ENCODE results near the gene UBE2D2.
"Not testable (repeated sequence)": the region's sequence is repeated elsewhere in the genome, so short reads cannot be mapped to it uniquely, and the experiment has no call there.

Gene UBE2D2

DNA sequence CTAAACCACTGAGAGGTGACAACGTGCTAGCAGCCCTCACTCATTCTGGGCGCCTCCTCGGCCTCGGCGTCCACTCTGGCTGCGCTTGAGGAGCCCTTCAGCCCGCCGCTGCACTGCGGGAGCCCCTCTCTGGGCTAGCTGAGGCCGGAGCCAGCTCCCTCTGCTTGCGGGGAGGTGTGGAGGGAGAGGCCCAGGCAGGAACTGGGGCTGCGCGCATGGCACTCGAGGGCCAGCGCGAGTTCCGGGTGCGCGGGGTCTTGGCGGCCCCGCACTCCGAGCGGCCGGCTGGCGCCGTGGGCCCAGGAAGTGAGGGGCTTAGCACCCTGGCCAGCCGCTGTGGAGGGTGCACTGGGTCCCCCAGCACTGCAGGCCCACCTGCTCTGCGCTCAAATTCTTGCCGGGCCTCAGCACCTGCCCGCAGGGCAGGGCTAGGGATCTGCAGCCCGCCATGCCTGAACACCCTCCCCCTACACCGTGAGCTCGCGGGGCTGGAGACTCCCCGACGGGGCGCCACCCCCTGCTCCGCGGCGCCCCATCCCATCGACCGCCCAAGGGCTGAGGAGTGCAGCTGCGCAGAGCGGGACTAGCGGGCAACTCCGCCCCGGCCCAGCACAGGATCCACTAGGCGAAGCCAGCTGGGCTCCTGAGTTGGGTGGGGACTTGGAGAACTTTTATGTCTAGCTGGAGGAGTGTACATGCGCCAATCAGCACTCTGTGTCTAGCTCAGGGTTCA lies 11.8 kb upstream of the UBE2D2 start:
- DNase-seq = no peak

DNA sequence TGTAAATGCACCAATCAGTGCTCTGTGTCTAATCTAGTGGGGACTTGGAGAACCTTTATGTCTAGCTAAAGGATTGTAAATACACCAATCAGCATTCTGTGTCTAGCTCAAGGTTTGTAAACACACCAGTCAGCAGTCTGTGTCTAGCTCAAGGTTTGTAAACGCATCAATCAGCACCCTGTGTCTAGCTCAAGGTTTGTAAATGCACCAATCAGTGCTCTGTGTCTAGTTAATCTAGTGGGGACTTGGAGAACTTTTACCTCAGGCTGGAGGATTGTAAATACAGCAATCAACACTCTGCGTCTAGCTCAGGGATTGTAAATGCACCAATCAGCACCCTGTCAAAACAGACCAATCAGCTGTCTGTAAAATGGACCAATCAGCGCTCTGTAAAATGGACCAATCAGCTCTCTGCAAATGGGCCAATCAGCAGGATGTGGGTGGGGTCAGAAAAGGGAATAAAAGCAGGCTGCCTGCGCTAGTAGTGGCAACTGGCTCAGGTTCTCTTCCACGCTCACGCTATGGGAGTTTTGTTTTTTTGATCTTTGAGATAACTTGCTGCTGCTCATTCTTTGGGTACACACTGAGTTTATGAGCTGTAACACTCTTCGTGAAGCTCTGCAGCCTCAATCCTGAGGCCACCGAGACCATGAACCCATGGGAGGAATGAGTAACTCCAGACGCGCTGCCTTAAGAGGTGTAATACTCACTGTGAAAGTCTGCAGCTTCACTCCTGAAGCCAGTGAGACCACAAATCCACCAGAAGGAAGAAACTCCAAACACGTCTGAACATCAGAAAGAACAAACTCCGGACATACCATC lies 10.9 kb upstream of the UBE2D2 start:
- DNase-seq = not testable (repeated sequence)

DNA sequence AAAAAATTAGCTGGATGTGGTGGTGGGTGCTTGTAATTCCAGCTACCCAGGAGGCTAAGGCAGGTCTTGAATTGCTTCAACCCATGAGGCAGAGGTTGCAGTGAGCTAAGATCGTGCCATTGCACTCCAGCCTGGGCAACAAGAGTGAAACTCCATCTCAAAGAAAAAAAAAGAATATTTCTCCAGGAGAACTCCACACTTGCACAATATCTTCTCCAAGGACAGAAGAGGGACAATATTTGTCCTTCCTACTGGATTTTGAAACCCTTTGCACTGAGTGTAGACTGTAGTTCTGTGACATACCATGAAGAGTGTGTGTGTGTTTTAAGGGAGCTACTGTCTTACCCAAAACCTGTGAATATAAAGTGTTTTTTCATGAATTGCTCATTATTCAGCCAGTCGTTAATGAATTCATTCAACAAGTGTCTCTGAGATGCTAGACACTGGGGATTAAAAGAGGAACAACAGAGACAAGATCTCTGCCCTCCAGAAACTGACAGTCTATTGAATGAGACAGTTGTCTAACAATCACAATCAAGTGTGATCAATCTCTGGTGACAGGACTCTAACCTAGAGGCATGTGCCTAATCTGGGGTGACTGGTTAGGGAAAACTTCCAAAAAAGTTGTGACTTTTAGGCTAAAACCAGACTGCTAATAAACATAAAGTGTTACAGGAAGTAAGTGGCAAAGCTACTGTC lies 9.8 kb upstream of the UBE2D2 start:
- no peak for DNase-seq

DNA sequence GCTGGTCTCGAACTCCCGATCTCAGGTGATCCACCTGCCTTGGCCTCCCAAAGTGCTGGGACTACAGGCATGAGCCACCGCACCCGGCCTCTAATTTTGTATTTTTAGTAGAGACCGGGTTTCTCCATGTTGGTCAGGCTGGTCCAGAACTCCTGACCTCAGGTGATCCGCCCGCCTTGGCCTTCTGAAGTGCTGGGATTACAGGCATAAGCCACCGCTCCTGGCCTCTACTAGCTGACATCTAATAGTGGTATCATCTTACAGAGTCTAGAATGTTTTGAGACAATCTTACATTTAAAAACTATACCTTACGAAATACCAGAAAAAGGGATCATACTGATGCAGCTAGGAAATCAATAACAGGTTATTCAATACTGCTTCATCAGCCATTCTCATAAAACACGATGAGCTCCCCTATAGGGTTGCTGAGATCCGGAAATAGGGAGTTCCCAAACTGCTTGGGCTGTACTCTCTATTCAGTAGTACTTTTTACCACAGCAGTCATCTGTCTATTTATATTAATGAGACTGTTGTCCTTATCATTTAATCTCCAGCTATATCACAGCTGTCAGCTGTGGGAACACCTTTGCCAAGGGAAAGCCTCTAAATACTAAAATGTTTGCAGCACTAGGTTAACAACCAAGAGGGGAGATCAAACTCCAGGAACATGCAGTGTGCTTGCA lies 8.1 kb upstream of the UBE2D2 start:
- no peak for DNase-seq

DNA sequence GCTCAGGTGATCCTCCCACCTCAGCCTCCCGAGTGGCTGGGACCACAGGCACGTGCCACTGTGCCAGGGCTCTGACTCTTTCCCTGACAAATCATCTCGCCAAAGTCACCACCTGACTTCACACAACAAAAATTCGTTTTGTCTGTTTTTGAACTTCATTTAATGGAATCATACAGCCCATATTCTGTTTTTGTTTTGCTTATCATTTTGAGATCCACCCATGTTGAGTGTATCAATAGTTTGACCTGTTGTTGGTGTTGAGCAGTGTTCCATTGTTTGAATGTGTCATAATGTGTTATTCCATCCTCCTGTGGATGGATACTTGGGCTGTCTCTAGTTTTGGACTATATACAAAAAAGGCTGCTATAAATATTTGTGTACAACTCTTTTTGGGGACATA lies 6.9 kb upstream of the UBE2D2 start:
- DNase-seq = no peak

DNA sequence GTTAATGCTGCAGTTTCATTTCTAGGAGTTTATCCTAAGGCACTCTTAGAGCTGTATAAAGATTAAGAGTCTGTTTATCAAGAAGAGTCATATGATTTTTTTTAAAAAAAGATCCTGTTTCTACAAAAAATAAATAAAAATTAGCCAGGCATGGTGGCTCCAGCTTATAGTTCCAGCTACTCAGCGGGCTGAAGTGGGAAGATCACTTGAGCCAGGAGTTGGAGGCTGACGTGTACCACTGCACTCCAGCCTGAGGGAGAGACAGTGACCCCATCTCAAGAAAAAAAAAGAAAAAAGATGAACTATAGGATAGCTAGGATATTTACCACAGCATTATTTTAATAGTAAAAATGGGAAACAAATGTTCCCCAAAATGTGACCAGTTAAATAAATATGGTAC lies 3.3 kb upstream of the UBE2D2 start:
- no peak for DNase-seq

DNA sequence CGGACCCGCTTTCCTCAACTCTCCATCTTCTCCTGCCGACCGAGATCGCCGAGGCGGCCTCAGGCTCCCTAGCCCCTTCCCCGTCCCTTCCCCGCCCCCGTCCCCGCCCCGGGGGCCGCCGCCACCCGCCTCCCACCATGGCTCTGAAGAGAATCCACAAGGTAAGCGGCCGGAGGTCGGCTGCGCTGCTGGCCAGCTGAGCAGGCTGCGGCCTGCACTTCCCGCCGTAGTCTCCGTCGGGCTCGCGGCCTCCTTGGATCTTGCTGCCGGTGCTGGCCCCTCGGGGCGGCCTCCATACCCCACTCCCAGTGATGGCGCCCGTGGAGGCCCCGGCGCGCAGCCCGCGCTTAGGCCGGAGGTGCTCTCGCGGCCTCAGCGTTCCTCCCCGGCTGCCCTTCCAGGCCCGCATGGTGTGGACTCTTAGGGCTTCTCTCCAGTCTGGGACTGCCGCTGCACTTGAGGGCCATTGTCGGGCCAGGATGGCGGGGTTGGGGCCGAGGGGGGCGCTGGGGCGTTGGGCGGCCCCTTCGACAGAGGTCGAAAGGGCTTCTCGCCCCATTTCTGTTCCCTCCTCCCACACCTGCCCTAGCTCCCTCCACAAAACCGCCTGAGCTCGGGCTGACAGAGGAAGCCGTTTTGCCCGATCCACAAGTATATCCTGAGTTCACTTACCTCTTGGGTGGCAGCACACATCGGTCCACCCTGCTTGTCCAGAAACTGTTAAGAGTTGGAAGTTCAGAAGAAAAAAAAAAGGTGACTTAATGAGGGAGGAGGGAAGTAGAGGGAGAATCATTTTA lies 714 bp downstream of the UBE2D2 start:
- DNase-seq = peak; percentile 39

DNA sequence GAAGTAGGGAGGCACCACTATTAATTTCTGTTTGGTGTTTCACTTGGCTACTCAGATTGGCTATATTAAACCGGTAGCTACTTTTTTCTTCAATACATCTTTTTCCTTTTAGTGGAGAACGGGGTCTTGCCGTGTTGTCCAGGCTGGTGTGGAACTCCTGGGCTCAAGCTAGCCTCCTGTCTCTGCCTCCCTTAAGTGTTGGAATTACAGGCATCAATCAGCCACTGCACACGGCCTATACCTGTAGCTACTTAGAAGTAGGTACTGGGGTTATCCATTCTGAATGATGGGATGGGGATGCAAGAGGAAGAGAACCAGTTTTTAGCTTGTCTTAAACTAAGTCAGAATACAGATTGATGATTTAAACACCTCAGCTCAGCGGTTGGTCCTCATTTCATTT lies 1.7 kb downstream of the UBE2D2 start:
- DNase-seq = no peak

DNA sequence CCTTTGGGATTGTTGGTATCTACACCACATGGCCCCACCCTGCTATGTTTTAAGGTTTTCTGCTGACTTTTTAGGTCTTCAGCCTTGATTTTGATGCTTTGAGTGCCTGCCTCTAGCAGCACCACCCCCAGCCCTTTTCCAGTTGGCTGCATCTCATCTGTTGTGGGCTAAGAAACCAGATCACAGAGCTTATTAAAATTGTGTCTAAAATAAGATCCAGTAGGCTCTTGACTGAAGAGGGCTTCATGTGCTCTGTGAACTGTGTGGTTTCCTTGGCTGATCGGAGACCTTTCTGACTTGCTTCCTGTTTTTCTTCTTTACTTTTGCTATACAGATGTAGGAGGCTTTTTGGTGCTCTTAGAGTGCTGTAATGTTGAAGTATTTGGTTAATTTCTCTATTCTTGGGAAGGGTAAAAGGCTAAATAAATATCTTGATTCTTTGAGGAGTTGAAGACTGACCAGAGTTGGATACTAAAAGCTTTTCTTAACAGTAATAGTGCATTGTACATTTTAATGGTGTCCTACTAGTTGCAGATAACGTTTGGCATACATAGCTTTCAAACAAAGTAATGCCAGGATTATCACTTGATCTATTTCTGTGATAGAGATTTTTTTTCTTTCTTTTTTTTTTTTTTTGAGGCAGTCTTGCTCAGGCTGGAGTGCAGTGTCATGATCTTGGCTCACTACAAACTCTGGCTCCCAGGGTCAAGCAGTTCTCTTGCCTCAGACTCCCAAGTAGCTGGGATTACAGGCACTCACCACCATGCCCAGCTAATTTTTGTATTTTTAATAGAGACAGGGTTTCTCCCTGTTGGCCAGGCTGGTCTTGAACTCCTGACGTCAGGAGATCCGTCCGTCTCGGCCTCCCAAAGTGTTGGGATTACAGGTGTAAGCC lies 4.5 kb downstream of the UBE2D2 start:
- peak; percentile 78 for DNase-seq

DNA sequence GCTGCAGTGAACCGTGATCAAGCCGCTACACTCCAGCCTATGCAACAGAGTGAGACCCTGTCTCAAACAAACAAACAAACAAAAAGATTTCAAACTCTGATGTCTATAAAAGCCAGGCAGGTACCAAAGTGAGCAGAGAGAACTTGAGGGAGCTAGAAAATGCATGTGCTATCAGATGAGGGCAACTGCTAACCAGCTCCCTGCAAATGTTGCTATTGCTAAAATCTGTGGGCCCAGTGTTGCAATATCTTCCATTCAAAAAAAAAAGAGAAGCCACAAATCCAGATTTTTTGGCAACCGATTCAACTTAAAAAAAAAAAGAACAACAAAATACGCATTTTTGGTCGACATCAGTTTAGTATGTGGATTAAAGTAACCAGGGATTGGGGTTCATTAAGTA lies 5.5 kb downstream of the UBE2D2 start:
- DNase-seq = no peak

DNA sequence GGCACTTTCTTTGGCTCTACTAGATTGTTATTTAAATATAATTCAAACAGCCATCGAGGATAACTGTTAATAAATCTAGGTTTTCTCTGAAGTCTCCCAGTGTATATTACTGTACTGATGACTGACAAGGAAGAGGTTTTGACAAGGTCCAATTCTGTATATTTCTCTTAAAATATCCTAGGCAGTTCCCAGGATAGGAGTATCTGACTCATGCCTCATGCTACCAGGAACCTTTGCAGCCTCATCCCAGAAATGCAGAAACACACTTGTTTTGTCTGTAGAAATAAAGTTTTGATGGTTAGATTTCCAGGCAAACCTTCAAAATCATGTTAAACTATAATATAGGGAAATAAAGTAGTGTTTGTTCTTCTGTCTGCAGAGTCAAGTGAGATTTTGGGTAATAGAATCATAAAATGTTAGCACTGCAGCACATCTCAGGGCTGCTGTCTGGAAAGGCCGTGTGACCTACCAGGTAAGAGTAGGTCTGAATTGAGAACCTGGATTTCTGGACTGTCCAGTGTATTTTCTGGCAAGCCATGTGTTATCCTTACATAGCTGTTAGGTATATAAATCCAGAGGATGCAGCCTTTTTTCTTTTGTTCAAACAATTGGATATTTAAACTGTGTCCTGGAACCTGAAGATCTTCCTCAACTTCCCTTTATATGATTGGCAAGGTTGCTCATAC lies 8.3 kb downstream of the UBE2D2 start:
- DNase-seq = no peak

DNA sequence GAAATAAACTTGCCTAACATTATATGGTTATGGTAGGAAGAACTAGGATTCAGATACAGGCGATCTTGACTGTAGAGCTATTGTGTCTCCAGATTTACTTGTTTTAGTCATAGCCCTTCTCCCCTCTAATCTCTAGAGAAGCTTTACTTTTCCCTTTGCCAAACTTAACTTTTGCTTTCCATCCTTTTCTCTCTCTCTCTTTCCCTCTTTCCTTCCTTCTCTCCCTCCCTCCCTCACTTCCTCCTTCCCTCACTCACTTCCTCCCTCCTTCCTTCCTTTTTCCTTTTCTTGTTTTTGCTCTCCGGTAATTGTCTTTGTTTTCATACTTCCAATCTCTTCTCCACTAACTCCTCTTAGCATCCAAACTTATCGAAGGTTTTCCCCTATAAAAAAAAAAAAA lies 10.4 kb downstream of the UBE2D2 start:
- DNase-seq = no peak

DNA sequence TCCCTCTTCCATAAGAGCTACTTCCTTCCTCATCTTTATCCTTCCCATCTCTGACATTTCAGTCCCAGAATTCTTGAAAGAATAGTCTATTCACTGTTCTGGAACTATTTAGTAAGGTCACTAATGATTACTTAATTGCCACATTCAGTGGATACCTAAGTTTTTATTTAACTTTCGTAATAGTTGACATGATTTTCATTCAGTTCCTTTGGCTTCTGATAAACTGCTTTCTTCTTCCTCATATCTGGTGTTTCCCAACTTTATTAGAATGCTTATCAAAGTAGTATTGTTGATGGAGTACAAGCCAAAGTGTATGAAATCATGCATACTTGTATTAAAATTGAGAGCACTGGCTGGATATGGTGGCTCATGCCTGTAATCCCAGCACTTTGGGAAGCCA lies 10.8 kb downstream of the UBE2D2 start:
- no peak for DNase-seq

DNA sequence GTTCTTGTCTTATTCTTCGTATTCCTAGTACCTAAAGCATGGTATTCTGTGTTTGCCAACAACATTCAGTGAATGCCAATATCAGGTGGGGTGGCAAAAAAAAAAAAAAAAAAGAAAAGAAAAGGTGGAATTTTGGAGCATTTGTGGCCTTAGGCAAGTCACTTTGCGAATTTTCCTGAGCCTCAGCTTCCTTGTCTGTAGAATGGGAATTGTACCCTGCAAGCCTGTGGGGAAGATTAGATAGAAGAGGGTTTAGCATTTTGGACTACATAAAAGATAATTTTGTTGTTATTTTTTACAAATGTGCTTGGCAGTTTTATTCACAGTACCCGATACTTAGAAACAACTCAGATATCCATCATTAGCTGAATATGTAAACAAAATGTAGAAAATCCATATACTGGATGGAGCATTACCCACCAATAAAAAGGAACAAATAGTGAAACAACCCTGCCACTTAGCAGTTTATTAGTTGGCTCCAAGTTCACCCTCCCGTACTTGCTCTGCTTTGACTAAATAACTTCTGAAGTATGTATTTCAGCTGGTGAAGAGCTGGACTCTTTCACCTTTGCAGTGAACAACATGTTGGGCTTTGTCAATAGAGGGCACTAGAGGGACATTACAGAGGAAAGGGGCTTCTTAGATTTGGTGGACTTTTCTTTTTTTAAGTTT lies 13.6 kb downstream of the UBE2D2 start:
- peak; percentile 69 for DNase-seq

DNA sequence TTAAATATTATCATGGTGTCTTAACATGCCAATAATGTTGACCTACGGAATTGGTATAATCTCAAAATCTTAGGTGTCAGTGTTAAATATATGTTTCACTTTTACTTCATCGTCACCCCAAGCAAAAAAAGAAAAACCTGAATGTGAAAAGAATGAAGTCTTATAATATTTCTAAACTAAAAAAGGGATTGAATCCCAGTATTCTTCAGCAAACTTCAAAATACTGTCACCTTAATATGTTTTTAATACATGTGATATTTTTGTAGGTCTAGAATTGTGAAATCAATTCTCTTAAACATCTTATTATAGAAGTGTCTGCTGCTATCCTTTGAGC lies 14.1 kb downstream of the UBE2D2 start:
- no peak for DNase-seq

DNA sequence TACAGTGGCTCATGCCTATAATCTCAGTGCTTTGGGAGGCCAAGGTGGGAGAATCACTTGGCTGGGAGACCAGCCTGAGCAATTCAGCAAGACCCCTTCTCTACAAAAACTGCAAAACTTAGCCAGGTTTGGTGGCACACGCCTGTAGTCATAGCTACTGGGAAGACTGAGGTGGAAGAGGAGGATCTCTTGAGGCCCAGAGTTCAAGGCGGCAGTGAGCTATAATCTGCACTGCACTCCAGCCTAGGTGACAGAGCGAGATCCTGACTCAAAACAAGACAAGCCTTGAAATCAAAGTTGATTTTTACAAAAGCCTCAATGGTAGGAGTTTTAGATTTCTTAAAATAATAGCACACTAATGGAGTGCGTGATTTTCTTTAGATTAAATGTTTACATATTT lies 14.6 kb downstream of the UBE2D2 start:
- no peak for DNase-seq

DNA sequence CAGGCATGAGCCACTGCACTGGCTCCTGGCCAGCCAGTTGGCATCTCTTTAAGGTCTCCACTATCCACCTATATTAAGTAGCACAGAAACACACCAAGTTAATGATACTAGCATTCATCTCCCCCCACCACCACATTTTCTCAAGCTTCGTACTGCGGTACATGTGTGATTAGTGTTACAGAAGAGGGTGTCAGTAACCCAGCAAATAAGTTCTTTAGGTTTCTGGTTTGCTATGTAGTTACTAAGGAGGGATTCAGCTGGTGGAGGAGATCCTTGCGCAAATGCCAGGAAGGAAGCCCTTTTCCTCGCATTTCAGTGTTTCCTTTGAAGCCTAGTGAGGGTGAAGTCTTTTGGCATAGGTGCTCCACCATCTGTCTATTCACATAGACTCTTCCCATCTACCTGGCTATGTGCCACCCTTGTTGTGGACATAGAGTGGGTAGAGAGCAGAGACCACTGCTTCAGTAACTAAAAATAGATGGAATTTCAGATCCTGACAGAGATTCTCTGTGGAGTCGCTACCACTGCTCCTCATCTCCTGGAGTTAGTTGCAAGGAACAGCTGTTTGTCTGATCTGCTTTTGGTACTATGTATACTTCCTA lies 16.7 kb downstream of the UBE2D2 start:
- no peak for DNase-seq

DNA sequence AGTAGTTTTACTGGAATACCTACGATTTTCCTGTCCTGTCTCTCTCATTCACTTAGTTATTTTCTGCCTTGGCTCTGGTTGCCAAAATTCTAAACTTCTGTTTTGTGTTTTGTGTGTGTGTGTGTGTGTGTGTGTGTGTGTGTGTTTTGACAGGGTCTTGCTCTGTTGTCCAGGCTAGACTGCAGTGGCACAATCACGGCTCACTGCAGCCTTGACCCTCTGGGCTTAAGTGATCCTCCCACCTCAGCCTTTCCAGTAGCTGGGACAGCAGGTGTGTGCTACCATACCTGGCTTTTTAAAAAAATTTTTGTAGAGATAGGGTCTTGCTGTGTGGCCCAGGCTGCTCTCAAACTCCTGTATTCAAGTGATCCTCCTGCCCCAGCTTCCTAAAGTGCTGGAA lies 17.2 kb downstream of the UBE2D2 start:
- DNase-seq = no peak

DNA sequence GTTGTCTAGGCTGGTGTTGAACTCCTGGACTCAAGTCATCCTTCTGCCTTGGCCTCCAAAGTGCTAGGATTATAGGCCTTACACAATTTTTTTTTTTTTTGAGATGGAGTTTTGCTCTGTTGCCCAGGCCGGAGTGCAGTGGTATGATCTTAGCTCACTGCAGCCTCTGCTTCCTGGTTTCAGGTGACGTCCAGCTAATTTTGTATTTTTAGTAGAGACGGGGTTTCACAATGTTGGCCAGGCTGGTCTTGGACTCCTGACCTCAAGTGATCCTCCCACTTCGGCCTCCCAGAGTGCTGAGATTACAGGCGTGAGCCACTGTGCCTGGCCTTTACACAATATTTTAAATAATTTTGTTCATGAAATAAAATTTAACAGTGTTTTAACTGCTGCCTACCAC lies 21.0 kb downstream of the UBE2D2 start:
- not testable (repeated sequence) for DNase-seq

DNA sequence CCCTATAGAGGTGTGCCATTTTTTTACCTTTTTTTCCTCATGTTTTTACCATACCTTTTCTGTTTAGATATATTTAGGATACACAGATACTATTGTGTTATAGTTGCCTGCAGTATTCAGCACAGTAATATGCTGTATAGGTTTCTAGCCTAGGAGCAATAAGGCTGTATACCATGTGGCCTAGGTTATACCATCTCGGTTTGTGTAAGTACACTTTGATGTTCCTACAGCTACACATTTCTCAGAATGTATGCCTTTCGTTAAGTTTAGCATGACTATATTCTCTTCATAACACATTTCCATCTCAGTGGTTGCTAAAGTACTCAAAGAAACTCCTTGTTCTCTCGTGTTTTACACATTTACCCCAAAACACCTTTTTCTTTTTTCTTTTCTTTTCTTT lies 23.0 kb downstream of the UBE2D2 start:
- no peak for DNase-seq
